Brain microvascular endothelial cell (primary cell): Measurements from ENCODE around the gene KLHL25.

Experiments used
- DNase-seq: peaks from one replicate; pipeline ENCODE4 v3.0.0-alpha.2; 2020
- H3K27ac ChIP-seq: fragments of 250-450 bp; sonication (Bioruptor Pico); 2 replicates; pipeline ENCODE4 v1.5.1; 2020; ENCODE audit warnings: mild to moderate bottlenecking, moderate library complexity
- H3K27me3 ChIP-seq: fragments of 250-450 bp; sonication (Bioruptor Pico); replicated peaks from 2 replicates; pipeline ENCODE4 v1.5.1; 2020; ENCODE audit warnings: mild to moderate bottlenecking
- H3K36me3 ChIP-seq: fragments of 250-450 bp; sonication (Bioruptor Pico); replicated peaks from 2 replicates; pipeline ENCODE4 v1.5.1; 2020; ENCODE audit warnings: mild to moderate bottlenecking
- H3K4me3 ChIP-seq: 2 replicates; pipeline ENCODE4 v1.5.1; 2011; ENCODE audit warnings: low read depth, mild to moderate bottlenecking, control low read depth, low read length, moderate library complexity
- in situ Hi-C: cut with HindIII; loops from 2 replicates; pipeline ENCODE4 v1.10.0; 2017; ENCODE audit warnings: low sequenced_read_pairs, low pct_ligation_motif_present
- TF ChIP-seq, protein P1 (sequence below): IDR thresholded peaks from 2 replicates; pipeline ENCODE4 v1.5.1; 2011; ENCODE audit warnings: low read depth, mild to moderate bottlenecking, moderate library complexity, low read length, control low read depth, inconsistent platforms; ENCODE audit errors: missing control alignments

The KLHL25 gene

DNA sequence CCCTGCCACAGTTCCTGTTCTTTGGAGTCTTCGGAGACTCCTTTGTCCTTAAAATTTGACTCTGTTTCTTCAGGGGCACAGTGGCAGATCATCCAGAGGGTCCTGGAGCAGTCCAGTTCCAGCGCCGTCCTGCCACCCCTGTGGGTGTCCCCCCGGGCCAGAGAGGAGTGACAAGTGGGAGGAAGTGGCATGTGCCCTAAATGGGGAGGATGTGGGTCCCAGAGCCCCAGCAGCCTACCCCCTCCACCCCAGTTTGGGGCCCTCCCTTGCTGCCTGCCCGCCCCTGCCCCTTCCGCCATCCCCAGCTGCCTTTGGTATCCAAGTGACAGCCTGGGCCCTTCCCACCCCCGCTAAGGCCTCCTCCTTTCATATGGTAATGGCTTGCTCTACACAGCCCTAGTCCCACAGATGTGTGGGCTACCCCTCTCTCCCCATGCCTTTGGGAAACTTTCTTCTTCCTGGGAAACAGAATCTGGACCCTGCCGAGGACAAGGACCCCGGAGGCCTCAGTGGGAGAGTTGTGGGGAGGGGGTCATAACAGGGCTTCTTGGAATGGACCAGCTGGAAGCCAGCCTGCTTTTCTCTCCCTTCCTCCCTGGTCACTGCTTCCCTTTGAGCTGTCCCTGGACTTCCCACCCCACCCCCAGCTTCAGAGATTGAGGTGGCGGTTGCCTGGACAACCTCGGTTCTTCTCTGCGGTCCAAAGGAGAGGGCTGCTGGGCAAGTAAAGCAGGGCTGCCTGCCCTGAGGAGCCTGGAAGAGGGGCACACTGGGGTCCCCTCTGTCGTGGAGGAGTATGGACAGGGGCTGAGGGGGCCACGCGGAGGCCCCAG is 43.2 kb downstream of the KLHL25 start:
- Histone ChIP-seq H3K27me3 (no peaks in the 10 kb centered on the region), H3K36me3 (peaks cover 11% of the 10 kb centered on the region), H3K27ac (no peak overlapping the region), H3K4me3 (no peak overlapping the region)
- in situ Hi-C loops = no loop called here
- no peak for DNase-seq
- TF ChIP-seq, protein P1, sequence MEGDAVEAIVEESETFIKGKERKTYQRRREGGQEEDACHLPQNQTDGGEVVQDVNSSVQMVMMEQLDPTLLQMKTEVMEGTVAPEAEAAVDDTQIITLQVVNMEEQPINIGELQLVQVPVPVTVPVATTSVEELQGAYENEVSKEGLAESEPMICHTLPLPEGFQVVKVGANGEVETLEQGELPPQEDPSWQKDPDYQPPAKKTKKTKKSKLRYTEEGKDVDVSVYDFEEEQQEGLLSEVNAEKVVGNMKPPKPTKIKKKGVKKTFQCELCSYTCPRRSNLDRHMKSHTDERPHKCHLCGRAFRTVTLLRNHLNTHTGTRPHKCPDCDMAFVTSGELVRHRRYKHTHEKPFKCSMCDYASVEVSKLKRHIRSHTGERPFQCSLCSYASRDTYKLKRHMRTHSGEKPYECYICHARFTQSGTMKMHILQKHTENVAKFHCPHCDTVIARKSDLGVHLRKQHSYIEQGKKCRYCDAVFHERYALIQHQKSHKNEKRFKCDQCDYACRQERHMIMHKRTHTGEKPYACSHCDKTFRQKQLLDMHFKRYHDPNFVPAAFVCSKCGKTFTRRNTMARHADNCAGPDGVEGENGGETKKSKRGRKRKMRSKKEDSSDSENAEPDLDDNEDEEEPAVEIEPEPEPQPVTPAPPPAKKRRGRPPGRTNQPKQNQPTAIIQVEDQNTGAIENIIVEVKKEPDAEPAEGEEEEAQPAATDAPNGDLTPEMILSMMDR = no peak

DNA sequence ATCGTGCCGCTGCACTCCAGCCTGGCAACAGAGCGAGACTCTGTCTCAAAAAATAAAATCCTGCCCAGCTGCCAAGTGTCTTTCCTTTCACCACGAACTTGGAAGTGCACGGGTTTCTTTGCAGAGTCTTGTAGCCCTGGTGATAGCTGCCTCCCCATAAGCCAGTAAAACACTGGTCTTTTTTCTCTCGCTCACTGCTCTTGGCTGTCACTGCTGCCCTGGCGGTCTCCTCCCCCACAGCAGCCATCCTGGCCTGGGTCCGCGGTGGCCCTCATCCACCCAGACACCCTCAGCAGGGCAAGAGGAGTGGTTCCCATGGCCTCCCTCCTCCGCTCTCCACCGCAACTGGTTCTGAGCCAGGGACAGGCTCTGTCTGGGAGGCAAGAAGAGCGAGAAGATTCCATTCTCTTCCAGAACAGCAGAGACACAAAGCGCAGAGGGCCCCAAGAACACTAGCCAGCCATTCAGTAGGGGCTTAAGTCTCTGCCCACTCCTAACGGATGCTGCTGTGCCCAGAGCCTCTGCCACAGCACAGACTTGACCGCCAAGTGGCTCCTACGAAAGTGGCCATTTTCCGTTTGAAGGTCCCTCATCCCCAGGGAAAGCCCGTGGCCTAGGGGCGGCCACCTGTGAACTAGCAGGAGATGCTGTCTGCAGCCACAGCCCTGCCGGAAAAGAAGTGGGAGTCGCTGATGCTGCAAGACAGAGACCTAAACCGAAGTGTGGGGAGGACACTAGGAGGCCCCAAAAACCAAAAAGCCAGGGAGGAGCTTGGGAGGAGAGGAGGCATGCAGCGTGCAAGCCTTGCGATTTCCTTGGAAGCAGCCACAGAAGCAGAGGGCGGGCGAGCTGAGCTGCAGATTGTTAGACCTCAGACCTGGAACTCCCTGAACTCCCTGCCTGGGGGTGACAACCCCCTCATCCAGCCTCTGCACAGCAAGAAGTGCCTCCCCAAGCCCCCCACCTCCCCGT is 44.1 kb downstream of the KLHL25 start:
- DNase-seq = peak; percentile 18
- peaks cover 15% of the 10 kb centered on the region for H3K36me3 ChIP-seq
- no peaks in the 10 kb centered on the region for H3K27me3 ChIP-seq
- no peak overlapping the region for H3K4me3 ChIP-seq
- H3K27ac ChIP-seq = no peak overlapping the region
- TF ChIP-seq, protein P1 = no peak
- in situ Hi-C loops = no loop called here

DNA sequence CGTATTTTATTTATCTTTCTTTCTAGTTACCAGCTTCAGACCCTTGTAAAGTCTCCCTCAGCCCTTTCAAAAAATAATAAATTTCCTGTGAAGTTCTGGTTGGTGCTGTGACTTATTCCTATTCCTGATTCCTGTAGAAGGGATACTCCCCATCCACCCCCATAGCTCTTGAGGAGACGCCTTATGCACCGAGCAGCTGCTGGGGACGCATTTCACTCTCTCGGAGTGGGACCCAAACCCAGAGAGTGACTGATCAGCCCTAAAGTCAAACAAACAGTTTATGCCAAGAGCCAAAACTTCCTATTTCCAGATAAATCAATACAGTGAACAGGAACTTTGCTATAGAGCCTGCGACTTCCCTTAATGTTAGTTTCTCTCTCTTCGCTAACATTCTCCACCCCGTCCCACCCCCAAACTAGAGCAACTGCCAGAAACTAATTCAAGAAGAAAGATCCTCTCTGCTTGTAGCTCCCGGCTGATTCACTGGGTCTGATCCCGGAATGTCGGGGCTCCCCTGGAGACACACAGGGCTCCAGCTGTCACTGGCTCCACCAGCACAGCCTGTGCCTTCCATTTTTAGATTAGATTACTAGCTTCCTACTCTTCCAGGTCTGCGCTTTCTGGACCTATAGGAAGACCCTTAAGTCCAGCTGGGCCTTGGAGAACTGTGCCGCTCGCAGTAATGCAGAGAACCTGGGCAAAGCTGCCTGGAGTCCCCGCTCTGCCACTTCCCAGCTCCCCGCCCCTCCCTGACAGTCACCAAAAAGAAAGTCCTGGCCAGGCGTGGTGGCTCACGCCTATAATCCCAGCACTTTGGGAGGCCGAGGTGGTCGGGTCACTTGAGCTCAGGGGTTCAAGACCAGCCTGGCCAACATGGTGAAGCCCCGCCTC is 45.2 kb downstream of the KLHL25 start:
- TF ChIP-seq, protein P1 = no peak
- H3K27me3 ChIP-seq = no peaks in the 10 kb centered on the region
- peaks cover 26% of the 10 kb centered on the region for H3K36me3 ChIP-seq
- no peak overlapping the region for H3K4me3 ChIP-seq
- H3K27ac ChIP-seq = no peak overlapping the region
- no peak for DNase-seq
- in situ Hi-C loops = no loop called here

DNA sequence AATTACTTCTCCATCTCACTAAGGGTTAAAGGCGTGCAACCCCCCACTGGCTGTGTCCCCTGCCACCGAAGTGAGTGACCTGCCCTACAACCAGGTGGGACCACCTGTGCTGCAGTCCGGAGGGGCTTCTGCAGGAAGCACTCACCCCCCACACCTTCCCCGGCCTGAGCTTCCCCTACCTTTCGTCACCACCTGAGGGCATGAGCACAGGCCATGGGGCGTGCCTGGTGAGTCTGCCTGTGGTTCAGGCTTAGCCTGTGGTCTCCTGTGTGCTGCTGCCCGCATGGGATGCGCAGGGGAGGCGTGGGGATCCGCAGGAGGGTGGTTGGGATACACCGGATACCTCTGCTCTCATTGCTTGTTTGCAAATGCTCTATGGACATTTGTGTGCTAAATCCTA is 46.0 kb downstream of the KLHL25 start:
- Histone ChIP-seq H3K27ac (no peak overlapping the region), H3K27me3 (no peaks in the 10 kb centered on the region), H3K4me3 (no peak overlapping the region), H3K36me3 (peaks cover 32% of the 10 kb centered on the region)
- in situ Hi-C loops = no loop called here
- DNase-seq = no peak
- TF ChIP-seq, protein P1 = no peak

DNA sequence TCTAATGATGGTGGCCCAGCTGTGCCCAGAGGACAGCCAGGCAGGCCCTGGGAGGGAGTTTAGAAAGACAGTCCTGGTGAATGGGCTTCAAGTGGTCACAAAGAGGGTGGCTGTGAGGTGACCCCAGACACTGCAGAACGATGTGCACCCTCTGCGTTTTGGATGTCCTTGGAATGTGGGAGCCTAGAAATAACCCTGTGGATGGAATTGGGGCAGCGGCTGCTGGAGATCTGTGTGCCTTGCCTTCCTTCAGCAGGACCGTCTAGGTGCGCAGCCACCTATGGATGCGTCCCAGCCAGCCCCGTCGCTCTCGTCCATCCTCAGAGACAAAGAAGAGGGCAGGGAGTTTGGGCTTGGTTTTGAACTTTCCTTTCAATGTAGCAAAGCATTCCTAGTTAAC is 46.5 kb downstream of the KLHL25 start:
- Histone ChIP-seq H3K36me3 (peaks cover 37% of the 10 kb centered on the region), H3K4me3 (no peak overlapping the region), H3K27ac (no peak overlapping the region), H3K27me3 (no peaks in the 10 kb centered on the region)
- DNase-seq = no peak
- in situ Hi-C loops = no loop called here
- TF ChIP-seq, protein P1 = no peak
